ENCODE data around the gene MRPS15. TPM values are rescaled to one million over a fixed set of nuclear protein-coding genes. Genes with fewer than 3 reads are reported as not detected.

The MRPS15 gene
- total and polyA plus RNA-seq, 7 donors = 70.3 to 115 (median 85.3) TPM

DNA sequence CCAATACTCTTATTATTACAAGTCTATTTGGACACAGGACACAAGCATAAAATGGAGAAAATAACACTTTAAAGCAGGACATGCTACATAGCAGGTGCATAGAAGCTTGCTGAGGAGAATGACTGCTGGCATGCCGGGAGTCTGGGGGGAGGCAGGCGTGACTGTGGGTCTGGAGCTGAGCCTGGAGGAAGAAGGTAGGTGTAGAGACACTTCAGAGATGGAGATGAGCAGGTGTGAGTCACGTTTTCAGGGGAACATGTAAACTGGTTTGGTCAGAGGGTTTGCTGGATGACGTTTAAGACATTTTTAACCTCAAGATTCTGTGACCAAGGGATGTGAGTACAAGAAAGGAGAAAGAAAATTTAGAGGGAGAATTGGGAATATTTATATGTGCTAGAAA is 38.4 kb downstream of the MRPS15 start:
- TF ChIP-seq CTCF (IDR thresholded peaks at IDR 0.05) (no peak), POLR2A (IDR thresholded peaks at IDR 0.05) (no peak), EP300 (IDR thresholded peaks at IDR 0.05) (no peak), POLR2AphosphoS5 (IDR thresholded peaks at IDR 0.05) (no peak)
- DNase-seq = no peak
- Histone ChIP-seq H3K4me1 (peaks cover 0 to under 1% (median 0%) of the 10 kb centered on the region in 4 donors), H3K9me3 (no peaks in the 10 kb centered on the region), H3K27ac (no peak overlapping the region), H3K4me3 (no peak overlapping the region), H3K36me3 (peaks cover 0 to 55% (median 7%) of the 10 kb centered on the region in 4 donors), H3K27me3 (no peaks in the 10 kb centered on the region)
- whole genome bisulfite sequencing, 2 donors = 80 to 82% methylated on average over 4 of the region's 4 CpGs
- intact Hi-C loops (cut with DNase I) = no loop called here

GRCh38 chr1:36421649-36422048 is 42.5 kb downstream of the MRPS15 start:
- H3K27ac ChIP-seq = no peak overlapping the region
- DNase-seq = no peak
- H3K4me1 ChIP-seq = peaks cover 0 to 7% (median 5%) of the 10 kb centered on the region in 4 donors
- WGBS, 2 donors = 84 to 90% methylated on average over 7 of the region's 7 CpGs
- no peak overlapping the region for H3K4me3 ChIP-seq
- intact Hi-C loops (cut with DNase I) = loop anchor here (1.0 kb wide), 2 partner anchors 79 to 322 kb away; no protein-coding TSS in a partner anchor
- TF ChIP-seq CTCF (IDR thresholded peaks at IDR 0.05) = no peak
- TF ChIP-seq EP300 (IDR thresholded peaks at IDR 0.05) = no peak
- TF ChIP-seq POLR2A (IDR thresholded peaks at IDR 0.05) = no peak
- TF ChIP-seq POLR2AphosphoS5 (IDR thresholded peaks at IDR 0.05) = no peak
- H3K27me3 ChIP-seq = no peaks in the 10 kb centered on the region
- H3K9me3 ChIP-seq = no peaks in the 10 kb centered on the region
- H3K36me3 ChIP-seq = peaks cover 0 to 56% (median 9%) of the 10 kb centered on the region in 4 donors

- peak overlapping the region in 1 of 4 donors; percentile 38 for H3K27ac ChIP-seq
- no peaks in the 10 kb centered on the region for H3K9me3 ChIP-seq
- 20 to 21% methylated on average over 13 of the region's 13 CpGs for WGBS, 2 donors
- H3K36me3 ChIP-seq = peaks cover 0 to 55% (median 9%) of the 10 kb centered on the region in 4 donors
- H3K4me1 ChIP-seq = peaks cover 0 to 7% (median 5%) of the 10 kb centered on the region in 4 donors
- intact Hi-C loops (cut with DNase I) = loop anchor here (1.0 kb wide), 2 partner anchors 79 to 322 kb away; no protein-coding TSS in a partner anchor
- H3K27me3 ChIP-seq = no peaks in the 10 kb centered on the region
- DNase-seq = peak; percentile 92
- no peak overlapping the region for H3K4me3 ChIP-seq
- peak in 1 of 4 donors; percentile 26 for TF ChIP-seq POLR2AphosphoS5 (IDR thresholded peaks at IDR 0.05)
- no peak for TF ChIP-seq POLR2A (IDR thresholded peaks at IDR 0.05)
- peak; percentile 88 to 94 (median 92) for TF ChIP-seq CTCF (IDR thresholded peaks at IDR 0.05)
- TF ChIP-seq EP300 (IDR thresholded peaks at IDR 0.05) = no peak
Measured at GRCh38 chr1:36420836-36421317, 43.3 kb downstream of the MRPS15 start.

DNA sequence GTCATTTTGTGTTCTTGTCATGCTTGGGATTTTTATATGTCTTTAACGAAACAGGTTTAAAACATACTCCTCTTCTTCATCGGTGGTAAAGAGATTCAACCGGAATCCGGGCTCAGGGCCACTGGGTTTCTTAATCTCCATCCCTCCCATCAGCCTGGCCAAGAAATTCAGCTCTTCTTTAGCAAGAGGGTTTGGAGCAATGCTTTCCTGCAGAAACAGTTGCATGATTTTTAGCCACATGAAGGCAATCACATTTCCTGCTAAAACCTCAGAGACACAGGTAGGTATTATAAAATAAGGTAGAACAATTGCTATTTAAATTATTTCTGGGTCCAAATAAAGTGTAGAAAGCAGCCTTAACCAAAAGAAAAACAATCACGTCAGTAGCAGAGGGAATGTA is 43.8 kb downstream of the MRPS15 start:
- no peaks in the 10 kb centered on the region for H3K27me3 ChIP-seq
- DNase-seq = peak; percentile 72
- TF ChIP-seq POLR2AphosphoS5 (IDR thresholded peaks at IDR 0.05) (no peak), POLR2A (IDR thresholded peaks at IDR 0.05) (no peak), EP300 (IDR thresholded peaks at IDR 0.05) (no peak), CTCF (IDR thresholded peaks at IDR 0.05) (no peak)
- H3K27ac ChIP-seq = peak overlapping the region in 1 of 4 donors; percentile 38
- H3K4me1 ChIP-seq = peaks cover 0 to 7% (median 5%) of the 10 kb centered on the region in 4 donors
- no peak overlapping the region for H3K4me3 ChIP-seq
- 40 to 59% methylated on average over 5 of the region's 5 CpGs for WGBS, 2 donors
- H3K9me3 ChIP-seq = no peaks in the 10 kb centered on the region
- H3K36me3 ChIP-seq = peaks cover 0 to 50% (median 9%) of the 10 kb centered on the region in 4 donors
- intact Hi-C loops (cut with DNase I) = no loop called here
